ENCODE data around the gene CFAP74.
A peak's percentile ranks its signal among the peaks of the same experiment; 100 is the strongest.
"Not testable (repeated sequence)": the region's sequence is repeated elsewhere in the genome, so short reads cannot be mapped to it uniquely, and the experiment has no call there.

Gene CFAP74

GRCh38 chr1:1943834-1944570 is 59.6 kb downstream of the CFAP74 start:
- peak; percentile 71 for DNase-seq

- no peak for DNase-seq
Measured at GRCh38 chr1:1942753-1943656, 60.6 kb downstream of the CFAP74 start.

GRCh38 chr1:1941868-1942752 is 61.5 kb downstream of the CFAP74 start:
- DNase-seq: no peak

GRCh38 chr1:1941211-1941841 is 62.3 kb downstream of the CFAP74 start:
- DNase-seq: no peak

GRCh38 chr1:1940123-1940425 is 63.5 kb downstream of the CFAP74 start:
- no peak for DNase-seq

GRCh38 chr1:1939296-1940122 is 64.1 kb downstream of the CFAP74 start:
- DNase-seq: no peak

- DNase-seq: no peak
Measured at GRCh38 chr1:1938613-1939295, 64.8 kb downstream of the CFAP74 start.

GRCh38 chr1:1938276-1938573 is 65.4 kb downstream of the CFAP74 start:
- no peak for DNase-seq

- DNase-seq: no peak
Measured at GRCh38 chr1:1937549-1938275, 65.9 kb downstream of the CFAP74 start.

- no peak for DNase-seq
Measured at GRCh38 chr1:1937061-1937460, 66.5 kb downstream of the CFAP74 start.

GRCh38 chr1:1934848-1935247 is 68.7 kb downstream of the CFAP74 start:
- not testable (repeated sequence) for DNase-seq

GRCh38 chr1:1929639-1930545 is 73.7 kb downstream of the CFAP74 start:
- no peak for DNase-seq

- no peak for DNase-seq
Measured at GRCh38 chr1:1929102-1929638, 74.4 kb downstream of the CFAP74 start.

- no peak for DNase-seq
Measured at GRCh38 chr1:1928231-1929101, 75.1 kb downstream of the CFAP74 start.

GRCh38 chr1:1927751-1928150 is 75.8 kb downstream of the CFAP74 start:
- DNase-seq: no peak

- no peak for DNase-seq
Measured at GRCh38 chr1:1926886-1927660, 76.5 kb downstream of the CFAP74 start.

- no peak for DNase-seq
Measured at GRCh38 chr1:1926346-1926811, 77.2 kb downstream of the CFAP74 start.
